Activated CD8-positive, alpha-beta memory T cell treated with anti-CD3 and anti-CD28 coated beads, Interleukin-2, amount 10 ng/mL, durations not matched to agents 7 days and 5 days (primary cell): Measurements from ENCODE around the gene NAA16. TPM values are rescaled to one million over a fixed set of nuclear protein-coding genes. Genes with fewer than 3 reads are reported as not detected.

Source experiments
- total RNA-seq, 2 experiments: library from RNA; stranded (reverse); gene quantifications; one replicate each; pipeline ENCODE4 v1.2.3, GENCODE V29; 2021

NAA16 gene
- total RNA-seq, 2 experiments from 2014 or later = 27.8 to 27.9 TPM

Other genes with a start within 250 kb of the NAA16 start
- gene WBP4, start 249.8 kb upstream of the NAA16 start, total RNA-seq = 10 to 100 TPM in 1 of 2 experiments, 1 to 10 TPM in 1; 8.4 to 13.2 TPM
- 1 to 10 TPM; 5.7 to 7.2 TPM for gene KBTBD6, start 178.5 kb upstream of the NAA16 start, total RNA-seq
- gene KBTBD7, start 116.7 kb upstream of the NAA16 start, total RNA-seq = 1 to 10 TPM; 6.5 to 7.6 TPM
- gene MTRF1, start 47.7 kb upstream of the NAA16 start, total RNA-seq = 10 to 100 TPM; 22.2 to 23.3 TPM
- 10 to 100 TPM; 25.5 to 34.7 TPM for gene RGCC, start 146.3 kb downstream of the NAA16 start, total RNA-seq